Thoracic aorta (tissue), 2 donors: ENCODE measurements around the gene LILRB4. TPM values are rescaled to one million over a fixed set of nuclear protein-coding genes. Genes with fewer than 3 reads are reported as not detected.
"Not testable (repeated sequence)": the region's sequence is repeated elsewhere in the genome, so short reads cannot be mapped to it uniquely, and the experiment has no call there.

Source experiments
- ATAC-seq: fragments of 150-250 bp; one replicate; pipeline ENCODE4 v1.8.0; 2017; ENCODE audit warnings: low read depth; ENCODE audit not compliant: insufficient number of reproducible peaks, low FRiP score
- DNase-seq: peaks from one replicate; pipeline ENCODE4 v3.0.0-alpha.2; 2020; ENCODE audit warnings: low spot score
- H3K27ac ChIP-seq, 2 donors: fragments of 200-600 bp; sonication (generic); 1 replicate in 1 of 2; 2 replicates in 1 of 2; pipeline ENCODE4 v1.5.1; 2016; ENCODE audit warnings: mild to moderate bottlenecking in 2 of 2, moderate library complexity in 2 of 2
- H3K27me3 ChIP-seq: fragments of 200-600 bp; sonication (generic); replicated peaks from 2 replicates; pipeline ENCODE4 v1.6.0; 2016; ENCODE audit warnings: mild to moderate bottlenecking; ENCODE audit not compliant: insufficient read depth
- H3K36me3 ChIP-seq: fragments of 200-600 bp; sonication (generic); one replicate; pipeline ENCODE4 v1.5.1; 2016
- H3K4me1 ChIP-seq, 2 donors: fragments of 200-600 bp; sonication (generic); 1 replicate in 1 of 2; 2 replicates in 1 of 2; pipeline versions ENCODE4 v1.5.1 to v1.6.0; 2016; ENCODE audit warnings: low read depth in 2 of 2, mild to moderate bottlenecking in 1 of 2; ENCODE audit not compliant: control insufficient read depth in 1 of 2
- H3K4me3 ChIP-seq: fragments of 200-600 bp; sonication (generic); 2 replicates; pipeline ENCODE4 v1.5.1; 2016; ENCODE audit warnings: mild to moderate bottlenecking
- H3K9me3 ChIP-seq: fragments of 200-600 bp; sonication (generic); 2 replicates; pipeline ENCODE4 v1.5.1; 2016
- total RNA-seq, 2 donors: library from RNA; depleted of rRNA; stranded (reverse); fragments of >200 nt; gene quantifications; one replicate each; pipeline versions ENCODE4 v1.1.0 to v1.2.3, GENCODE V29; 2016
- TF ChIP-seq, protein P1 (sequence below): fragments of 200-600 bp; sonication (generic); IDR thresholded peaks from one replicate; pipeline ENCODE4 v1.5.1; 2019; ENCODE audit warnings: antibody characterized with exemption

LILRB4 gene
- total RNA-seq, 2 donors from 2014 or later: 8.5 to 22.5 TPM

DNA sequence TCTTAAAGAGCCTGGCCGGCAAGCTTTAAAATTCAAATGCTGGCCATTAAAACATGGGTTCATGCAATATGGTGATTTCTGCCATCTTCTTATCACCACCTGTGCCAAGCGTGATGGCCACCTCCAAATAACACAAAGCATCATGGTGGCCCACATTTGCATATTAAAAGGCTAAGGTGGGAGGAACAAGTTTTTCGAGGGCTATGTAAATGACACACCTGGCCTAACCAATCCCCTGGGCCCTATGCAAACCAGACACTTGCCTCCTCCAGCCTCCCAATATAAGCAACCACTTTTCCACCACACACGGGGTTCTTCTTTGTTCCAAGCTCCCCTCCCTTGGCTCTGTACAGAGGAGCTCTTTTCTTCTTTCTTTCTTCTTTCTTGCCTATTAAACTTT lies 14.4 kb downstream of the LILRB4 start:
- Histone ChIP-seq H3K4me3 (no peak overlapping the region), H3K4me1 (no peaks in the 10 kb centered on the region), H3K9me3 (no peaks in the 10 kb centered on the region), H3K36me3 (no peaks in the 10 kb centered on the region), H3K27ac (no peak overlapping the region), H3K27me3 (no peaks in the 10 kb centered on the region)
- TF ChIP-seq, protein P1, sequence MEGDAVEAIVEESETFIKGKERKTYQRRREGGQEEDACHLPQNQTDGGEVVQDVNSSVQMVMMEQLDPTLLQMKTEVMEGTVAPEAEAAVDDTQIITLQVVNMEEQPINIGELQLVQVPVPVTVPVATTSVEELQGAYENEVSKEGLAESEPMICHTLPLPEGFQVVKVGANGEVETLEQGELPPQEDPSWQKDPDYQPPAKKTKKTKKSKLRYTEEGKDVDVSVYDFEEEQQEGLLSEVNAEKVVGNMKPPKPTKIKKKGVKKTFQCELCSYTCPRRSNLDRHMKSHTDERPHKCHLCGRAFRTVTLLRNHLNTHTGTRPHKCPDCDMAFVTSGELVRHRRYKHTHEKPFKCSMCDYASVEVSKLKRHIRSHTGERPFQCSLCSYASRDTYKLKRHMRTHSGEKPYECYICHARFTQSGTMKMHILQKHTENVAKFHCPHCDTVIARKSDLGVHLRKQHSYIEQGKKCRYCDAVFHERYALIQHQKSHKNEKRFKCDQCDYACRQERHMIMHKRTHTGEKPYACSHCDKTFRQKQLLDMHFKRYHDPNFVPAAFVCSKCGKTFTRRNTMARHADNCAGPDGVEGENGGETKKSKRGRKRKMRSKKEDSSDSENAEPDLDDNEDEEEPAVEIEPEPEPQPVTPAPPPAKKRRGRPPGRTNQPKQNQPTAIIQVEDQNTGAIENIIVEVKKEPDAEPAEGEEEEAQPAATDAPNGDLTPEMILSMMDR: no peak
- DNase-seq (no peak), ATAC-seq (no peak)

DNA sequence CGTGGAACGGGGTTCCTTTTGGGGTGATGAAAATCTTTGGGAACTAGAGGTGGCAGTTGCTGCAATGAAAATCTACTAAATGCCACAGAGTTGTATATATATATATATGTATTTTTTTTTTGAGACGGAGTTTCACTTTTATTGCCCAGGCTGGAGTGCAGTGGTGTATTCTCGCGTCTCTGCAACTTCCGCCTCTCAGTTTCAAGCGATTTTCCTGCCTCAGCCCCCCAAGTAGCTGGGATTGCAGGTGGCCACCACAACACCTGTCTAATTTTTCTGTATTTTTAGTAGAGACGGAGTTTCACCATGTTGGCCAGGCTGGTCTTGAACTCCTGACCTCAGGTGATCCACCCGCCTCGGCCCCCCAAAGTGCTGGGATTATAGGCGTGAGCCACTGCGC lies 18.8 kb downstream of the LILRB4 start:
- H3K27me3 ChIP-seq, ATAC-seq, H3K9me3 ChIP-seq, H3K4me3 ChIP-seq, H3K36me3 ChIP-seq, H3K27ac ChIP-seq, H3K4me1 ChIP-seq, DNase-seq: not testable (repeated sequence)

DNA sequence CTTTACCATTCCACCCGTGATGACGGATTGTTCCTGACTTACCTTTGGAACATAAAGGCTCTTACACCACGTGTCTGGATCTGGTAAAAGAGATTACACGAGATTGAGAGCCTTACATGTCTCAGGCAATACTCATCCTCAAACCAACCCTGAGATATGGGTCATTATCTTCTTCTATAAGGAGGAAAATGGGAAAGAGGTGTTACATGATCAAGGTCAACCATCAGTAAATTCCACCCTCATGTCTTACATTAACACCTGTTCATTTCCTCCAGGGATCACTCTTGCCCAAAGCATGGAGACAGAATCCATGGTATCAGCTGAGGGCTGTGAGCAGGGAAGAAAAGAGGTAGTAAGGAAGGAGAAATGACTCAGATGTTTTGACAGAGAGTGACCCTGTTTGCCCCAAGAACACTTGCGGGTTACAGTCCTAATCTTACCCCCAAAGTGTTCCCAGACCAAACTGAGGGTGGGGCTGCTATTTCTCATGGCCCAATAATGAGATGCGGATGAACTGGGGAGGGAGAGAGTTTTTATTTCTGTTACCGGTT lies 19.6 kb downstream of the LILRB4 start:
- no peaks in the 10 kb centered on the region for H3K27me3 ChIP-seq
- TF ChIP-seq, protein P1: no peak
- H3K36me3 ChIP-seq: no peaks in the 10 kb centered on the region
- ATAC-seq (no peak), DNase-seq (no peak)
- no peak overlapping the region for H3K4me3 ChIP-seq
- H3K9me3 ChIP-seq: no peaks in the 10 kb centered on the region
- no peaks in the 10 kb centered on the region for H3K4me1 ChIP-seq
- no peak overlapping the region for H3K27ac ChIP-seq

DNA sequence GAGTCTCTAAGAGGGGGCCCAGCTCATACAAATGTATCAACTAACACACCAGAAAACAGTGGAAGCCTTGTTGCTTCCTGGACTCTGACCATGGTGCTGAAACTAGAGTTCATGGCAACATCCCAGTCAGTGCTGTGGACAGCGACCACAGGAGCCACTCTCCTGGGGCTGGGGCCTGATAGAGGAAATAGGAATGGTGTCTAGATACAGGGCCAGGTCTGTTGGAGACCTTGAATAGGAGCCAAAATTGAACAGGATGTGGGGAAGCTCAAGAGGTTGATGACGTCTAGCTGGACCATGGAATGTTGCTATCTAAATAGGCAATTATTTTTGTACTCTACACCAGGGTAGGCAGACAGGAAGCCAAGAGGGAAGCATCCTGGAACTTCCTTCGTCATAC lies 21.7 kb downstream of the LILRB4 start:
- DNase-seq: no peak
- Histone ChIP-seq H3K4me3 (no peak overlapping the region), H3K27ac (no peak overlapping the region), H3K9me3 (no peaks in the 10 kb centered on the region), H3K27me3 (no peaks in the 10 kb centered on the region), H3K4me1 (no peaks in the 10 kb centered on the region), H3K36me3 (no peaks in the 10 kb centered on the region)
- no peak for ATAC-seq
- TF ChIP-seq, protein P1: no peak

DNA sequence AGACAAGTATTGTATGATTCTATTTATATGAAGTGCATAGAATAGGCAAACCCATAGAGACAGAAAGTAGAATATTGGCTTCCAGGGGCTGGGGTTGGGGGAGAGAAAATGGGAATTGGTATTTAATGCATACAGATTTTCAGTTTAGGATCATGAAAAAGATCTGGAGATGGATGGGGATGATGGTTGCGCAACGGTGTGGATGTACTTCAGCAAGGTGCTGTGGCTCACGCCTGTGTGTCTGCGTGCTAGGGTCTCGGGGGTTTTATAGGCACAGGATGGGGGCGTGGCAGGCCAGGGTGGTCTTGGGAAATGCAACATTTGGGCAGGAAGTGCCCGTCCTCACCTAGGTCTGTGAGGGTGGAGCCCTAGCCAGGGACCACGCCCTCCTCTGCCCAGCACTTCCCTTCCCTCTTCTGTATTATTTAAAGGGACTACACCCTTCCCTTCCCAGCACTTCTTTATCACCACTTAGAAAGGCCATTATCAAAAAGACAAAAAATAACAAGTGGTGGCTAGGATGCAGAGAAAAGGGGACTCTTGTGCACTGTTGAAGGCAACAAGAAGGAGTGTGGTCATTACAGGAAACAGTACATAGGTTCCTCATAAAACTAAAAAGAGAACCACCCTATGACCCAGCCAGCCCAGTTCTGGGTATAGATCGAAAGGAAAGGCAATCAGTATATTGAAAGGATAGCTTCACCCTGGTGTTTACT lies 29.0 kb downstream of the LILRB4 start:
- no peaks in the 10 kb centered on the region for H3K36me3 ChIP-seq
- TF ChIP-seq, protein P1: no peak
- H3K4me3 ChIP-seq: no peak overlapping the region
- ATAC-seq (no peak), DNase-seq (no peak)
- H3K4me1 ChIP-seq: no peaks in the 10 kb centered on the region
- no peak overlapping the region for H3K27ac ChIP-seq
- H3K27me3 ChIP-seq: no peaks in the 10 kb centered on the region
- no peaks in the 10 kb centered on the region for H3K9me3 ChIP-seq

DNA sequence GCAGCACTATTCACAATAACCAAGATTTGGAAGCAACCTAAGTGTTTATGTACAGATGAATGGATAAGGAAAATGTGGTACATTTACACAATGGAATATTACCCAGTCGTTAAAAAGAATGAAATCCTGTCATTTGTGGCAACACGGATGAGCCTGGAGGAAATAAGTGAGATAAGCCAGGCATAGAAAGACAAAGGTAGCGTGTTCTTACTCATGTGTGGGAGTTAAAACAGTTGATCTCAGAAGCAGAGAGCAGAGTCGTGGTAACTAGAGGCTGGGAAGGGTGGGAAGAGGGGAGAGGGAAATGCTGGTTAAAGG lies 29.5 kb downstream of the LILRB4 start:
- no peak overlapping the region for H3K4me3 ChIP-seq

More for the DNA sequence above, 29.5 kb downstream of the LILRB4 start:
- DNase-seq (no peak), ATAC-seq (no peak)
- Histone ChIP-seq H3K27ac (no peak overlapping the region), H3K27me3 (no peaks in the 10 kb centered on the region), H3K36me3 (no peaks in the 10 kb centered on the region), H3K9me3 (no peaks in the 10 kb centered on the region), H3K4me1 (no peaks in the 10 kb centered on the region)
- TF ChIP-seq, protein P1: no peak
